HK-2 (cell line): Measurements from ENCODE around the gene CCDC77.

Experiments
- DNase-seq: peaks from one replicate; pipeline ENCODE4 v3.0.0-alpha.2; 2018; ENCODE audit not compliant: unreplicated experiment

CCDC77 gene

DNA sequence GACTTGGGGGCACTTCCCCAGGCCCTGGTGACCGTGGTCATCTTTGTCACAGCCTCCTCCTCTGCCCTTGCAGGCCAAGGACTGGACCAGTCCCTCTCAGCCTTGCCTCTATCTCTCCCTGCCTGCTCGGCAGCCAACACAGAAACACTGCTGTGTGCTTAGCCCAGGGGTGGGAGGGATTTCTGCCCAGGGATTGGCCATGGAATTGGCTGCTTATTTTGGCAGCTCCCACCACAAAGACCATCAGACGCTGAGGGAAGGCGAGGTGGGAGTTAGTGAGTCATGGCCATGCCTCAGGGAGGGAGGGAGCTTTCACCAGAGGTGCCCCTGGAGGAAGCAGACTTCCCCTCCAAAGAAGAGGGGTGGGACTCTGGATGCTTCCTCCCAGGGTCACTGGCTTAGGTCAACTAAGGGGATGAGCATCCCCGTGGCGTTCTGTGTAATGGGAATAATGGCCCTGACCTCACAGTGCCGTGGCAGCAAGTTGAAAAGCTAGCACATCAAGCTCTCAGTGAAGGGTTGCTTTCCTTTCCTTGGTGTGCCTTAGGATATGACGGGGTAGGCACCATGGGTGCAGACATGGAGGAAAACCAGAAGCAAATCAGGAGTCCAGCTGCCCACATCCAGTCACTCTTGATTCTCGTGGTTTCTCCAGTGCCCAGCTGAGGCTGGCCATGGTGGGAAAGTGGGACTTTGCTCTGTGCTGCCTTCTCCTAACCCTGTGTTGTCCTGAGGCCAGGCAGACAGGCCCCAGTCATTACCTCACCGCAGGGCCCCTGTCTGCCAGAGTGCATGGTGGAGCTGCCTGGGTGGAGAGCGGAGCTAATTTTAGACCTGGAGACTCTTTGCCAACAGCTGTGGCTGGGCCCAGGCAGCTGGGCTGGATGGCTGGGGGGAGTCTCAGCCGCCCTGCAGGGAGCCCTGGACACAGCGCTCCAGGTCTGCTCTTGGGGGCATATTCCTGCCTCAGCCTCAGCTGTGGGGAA lies 79.7 kb downstream of the CCDC77 start:
- DNase-seq = no peak

DNA sequence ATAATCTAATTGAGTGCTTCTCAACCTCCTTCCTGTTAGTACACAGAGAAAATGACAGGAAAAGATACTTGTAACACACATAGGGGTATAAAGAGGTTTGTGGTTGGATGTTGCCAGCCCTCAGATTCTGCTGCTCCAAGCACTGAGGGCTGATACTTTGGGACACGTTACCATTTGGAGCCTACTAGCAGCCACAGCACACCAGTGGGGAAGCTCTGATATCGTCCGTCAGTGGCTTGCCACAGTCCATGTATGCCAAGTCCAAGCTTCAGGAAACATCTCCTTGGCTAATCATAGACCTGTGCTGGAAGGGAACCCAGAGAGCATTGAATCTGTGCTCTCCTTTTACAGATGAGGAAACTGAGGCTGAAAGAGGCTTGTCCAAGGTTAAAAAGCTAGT lies 80.6 kb downstream of the CCDC77 start:
- DNase-seq = no peak

DNA sequence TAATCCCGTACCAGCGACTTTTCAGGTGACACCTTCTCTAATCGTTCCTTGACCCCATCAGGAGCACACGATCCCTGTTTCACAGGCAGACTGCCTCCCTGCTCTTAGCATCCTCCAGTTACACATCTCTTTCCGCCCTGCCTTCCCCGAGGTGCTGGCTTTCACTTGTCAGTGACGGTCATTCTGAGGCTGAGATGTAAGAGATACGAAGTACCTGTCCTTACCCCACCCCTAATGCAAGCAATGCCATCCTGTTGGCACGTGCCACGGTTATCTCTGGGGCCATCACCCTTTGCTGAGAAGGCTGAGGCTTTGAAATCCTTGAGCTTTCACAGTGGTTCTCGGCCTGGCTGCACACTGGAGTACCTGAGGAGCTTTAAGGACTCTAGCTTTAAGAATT lies 82.7 kb downstream of the CCDC77 start:
- no peak for DNase-seq

DNA sequence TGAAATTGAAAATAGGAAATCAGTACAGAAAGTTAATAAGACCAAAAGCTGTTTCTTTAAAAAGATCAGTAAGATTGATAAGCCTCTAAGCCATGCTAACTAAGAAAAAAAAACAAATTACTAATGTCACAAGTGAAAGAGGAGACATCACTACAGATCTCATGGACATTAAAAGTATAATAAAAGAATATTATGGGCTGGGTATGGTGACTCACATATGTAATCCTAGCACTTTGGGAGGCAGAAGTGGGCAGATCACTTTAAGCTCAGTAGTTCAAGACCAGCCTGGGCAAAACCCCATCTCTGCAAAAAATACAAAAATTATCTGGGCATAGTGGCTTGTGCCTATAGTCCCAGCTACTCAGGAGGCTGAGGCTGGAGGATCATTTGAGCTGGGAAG lies 88.8 kb downstream of the CCDC77 start:
- no peak for DNase-seq
